ENCODE results near the gene ILKAP. TPM values are rescaled to one million over a fixed set of nuclear protein-coding genes. Genes with fewer than 3 reads are reported as not detected.

Gene ILKAP
- total RNA-seq, 4 donors from 2014 or later = 36.3 to 82.6 (median 49.6) TPM

DNA sequence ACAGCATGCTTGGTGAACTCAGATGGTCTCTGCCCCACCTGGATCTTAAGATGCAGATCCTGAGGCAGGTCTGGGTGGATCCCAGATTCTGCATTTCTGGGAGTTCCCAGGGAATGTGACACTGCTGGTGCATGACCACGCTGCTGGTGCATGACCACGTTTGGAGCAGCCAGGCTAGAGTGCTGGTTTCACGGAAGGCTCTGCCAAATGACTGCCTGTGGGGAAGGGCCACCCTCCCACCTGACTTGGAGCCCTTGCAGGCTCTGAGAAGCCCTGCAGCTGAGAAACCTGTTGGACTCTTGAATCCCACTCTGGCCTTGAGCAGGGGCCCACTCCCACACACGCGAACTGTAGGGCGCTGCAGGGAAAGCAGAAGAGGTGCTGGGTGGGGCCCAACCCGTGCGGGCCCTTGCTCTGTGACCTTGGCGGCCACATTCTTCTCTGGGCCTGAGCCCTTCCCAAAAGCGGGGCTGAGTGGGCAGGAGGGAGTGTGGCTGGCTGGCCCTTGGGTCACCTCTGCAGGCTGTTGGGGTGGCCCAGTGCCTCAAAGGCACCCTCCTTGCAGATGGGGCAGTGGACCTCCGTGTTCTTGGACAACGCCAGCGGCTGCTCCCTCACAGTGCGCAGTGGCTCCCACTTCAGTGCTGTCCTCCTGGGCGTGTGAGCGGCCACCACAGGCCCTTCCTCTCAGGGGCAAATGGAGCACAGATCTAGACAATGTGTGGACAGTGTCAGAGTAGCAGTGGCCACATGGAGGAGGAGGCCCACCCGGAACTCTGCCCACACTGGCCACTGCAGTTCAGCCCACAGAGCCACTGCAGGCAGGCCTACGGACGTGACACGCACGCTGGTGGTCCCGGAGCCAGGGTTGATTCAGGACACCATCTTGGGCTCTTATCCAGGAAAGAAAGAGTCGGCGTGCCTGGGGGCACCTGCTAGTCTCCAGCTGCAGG, 36.8 kb downstream of the ILKAP start:
- peaks cover 28% of the 10 kb centered on the region for H3K4me1 ChIP-seq

DNA sequence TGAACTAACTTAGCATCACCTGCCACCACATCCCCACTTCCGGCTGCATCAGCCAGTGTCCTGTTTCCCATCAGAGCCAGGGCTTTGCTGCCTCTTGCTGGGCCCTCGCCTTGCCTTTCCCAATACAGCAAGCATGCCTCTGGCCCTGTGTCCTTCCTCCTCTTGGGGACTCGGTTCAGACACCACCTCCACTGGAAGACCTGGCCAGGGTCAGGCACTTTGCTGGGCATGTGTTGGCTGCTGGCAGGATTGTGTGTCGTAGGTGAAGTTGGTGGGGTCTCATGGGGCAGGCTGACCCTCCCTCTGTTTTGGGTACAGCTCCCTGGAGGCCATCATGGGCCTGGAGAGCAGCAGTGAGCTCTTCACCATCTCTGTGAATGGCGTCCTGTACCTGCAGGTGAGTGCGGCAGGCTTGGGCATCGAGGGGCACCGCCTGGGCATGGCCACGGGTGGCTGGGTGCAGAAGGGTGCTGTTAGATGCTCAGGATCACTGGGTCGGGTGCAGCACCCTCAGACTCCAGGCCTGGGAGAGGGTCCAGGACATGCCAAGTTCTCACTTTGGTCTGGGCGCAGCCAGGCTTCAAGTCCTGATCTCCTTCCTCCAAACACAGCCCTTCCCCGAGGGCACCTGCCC, 38.1 kb downstream of the ILKAP start:
- Histone ChIP-seq H3K4me3 (no peak overlapping the region), H3K27me3 (peaks cover 38% of the 10 kb centered on the region), H3K9me3 (no peaks in the 10 kb centered on the region), H3K4me1 (peaks cover 24% of the 10 kb centered on the region), H3K27ac (no peak overlapping the region), H3K36me3 (peaks cover 31% of the 10 kb centered on the region)
- DNase-seq (ENCODE audit: low spot score in 2 of 2) = peak in 1 of 2 donors; percentile 49
- WGBS = 92% methylated on average over 6 of the region's 12 CpGs
- TF ChIP-seq POLR2AphosphoS5 (IDR thresholded peaks at IDR 0.05) (no peak), POLR2A (IDR thresholded peaks at IDR 0.05) (no peak), EP300 (IDR thresholded peaks at IDR 0.05) (no peak)
- TF ChIP-seq, protein P1, sequence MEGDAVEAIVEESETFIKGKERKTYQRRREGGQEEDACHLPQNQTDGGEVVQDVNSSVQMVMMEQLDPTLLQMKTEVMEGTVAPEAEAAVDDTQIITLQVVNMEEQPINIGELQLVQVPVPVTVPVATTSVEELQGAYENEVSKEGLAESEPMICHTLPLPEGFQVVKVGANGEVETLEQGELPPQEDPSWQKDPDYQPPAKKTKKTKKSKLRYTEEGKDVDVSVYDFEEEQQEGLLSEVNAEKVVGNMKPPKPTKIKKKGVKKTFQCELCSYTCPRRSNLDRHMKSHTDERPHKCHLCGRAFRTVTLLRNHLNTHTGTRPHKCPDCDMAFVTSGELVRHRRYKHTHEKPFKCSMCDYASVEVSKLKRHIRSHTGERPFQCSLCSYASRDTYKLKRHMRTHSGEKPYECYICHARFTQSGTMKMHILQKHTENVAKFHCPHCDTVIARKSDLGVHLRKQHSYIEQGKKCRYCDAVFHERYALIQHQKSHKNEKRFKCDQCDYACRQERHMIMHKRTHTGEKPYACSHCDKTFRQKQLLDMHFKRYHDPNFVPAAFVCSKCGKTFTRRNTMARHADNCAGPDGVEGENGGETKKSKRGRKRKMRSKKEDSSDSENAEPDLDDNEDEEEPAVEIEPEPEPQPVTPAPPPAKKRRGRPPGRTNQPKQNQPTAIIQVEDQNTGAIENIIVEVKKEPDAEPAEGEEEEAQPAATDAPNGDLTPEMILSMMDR (IDR thresholded peaks at IDR 0.05) = no peak

More for the DNA sequence above, 36.8 kb downstream of the ILKAP start:
- Histone ChIP-seq H3K36me3 (peaks cover 40% of the 10 kb centered on the region), H3K27me3 (peaks cover 31% of the 10 kb centered on the region), H3K4me3 (no peak overlapping the region), H3K9me3 (no peaks in the 10 kb centered on the region), H3K27ac (no peak overlapping the region)
- TF ChIP-seq POLR2A (IDR thresholded peaks at IDR 0.05) (no peak), POLR2AphosphoS5 (IDR thresholded peaks at IDR 0.05) (no peak), EP300 (IDR thresholded peaks at IDR 0.05) (no peak)
- TF ChIP-seq, protein P1 (IDR thresholded peaks at IDR 0.05) = no peak
- DNase-seq (ENCODE audit: low spot score in 2 of 2) = no peak
- WGBS = 82% methylated on average over 13 of the region's 24 CpGs

DNA sequence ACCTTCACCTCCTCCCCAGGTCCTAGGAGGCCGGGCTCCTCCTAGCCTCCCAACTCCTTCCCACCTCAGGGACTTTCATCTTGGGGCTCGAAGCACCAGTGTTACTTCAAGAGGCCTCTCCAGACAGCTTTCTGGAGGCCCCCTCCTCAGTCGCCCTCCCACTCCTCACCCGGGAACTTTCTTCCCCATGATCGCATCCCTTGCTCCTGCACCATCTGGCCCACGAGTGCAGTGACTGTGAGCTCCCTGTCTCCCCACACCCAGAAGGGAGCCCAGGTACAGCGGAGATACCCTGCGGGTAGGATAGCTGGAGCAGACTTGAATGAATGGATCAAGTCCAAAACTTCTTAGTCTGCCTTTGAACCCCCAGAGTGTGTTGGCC, 38.6 kb downstream of the ILKAP start:
- H3K9me3 ChIP-seq = no peaks in the 10 kb centered on the region
- H3K36me3 ChIP-seq = peaks cover 26% of the 10 kb centered on the region
- DNase-seq (ENCODE audit: low spot score in 2 of 2) = peak in 1 of 2 donors; percentile 44
- H3K27me3 ChIP-seq = peaks cover 43% of the 10 kb centered on the region
- 87% methylated on average over 8 of the region's 8 CpGs for WGBS
- no peak overlapping the region for H3K4me3 ChIP-seq
- H3K4me1 ChIP-seq = peaks cover 19% of the 10 kb centered on the region
- TF ChIP-seq POLR2AphosphoS5 (IDR thresholded peaks at IDR 0.05) = no peak
- TF ChIP-seq EP300 (IDR thresholded peaks at IDR 0.05) = no peak
- TF ChIP-seq POLR2A (IDR thresholded peaks at IDR 0.05) = no peak
- TF ChIP-seq, protein P1 (IDR thresholded peaks at IDR 0.05) = no peak
- no peak overlapping the region for H3K27ac ChIP-seq

DNA sequence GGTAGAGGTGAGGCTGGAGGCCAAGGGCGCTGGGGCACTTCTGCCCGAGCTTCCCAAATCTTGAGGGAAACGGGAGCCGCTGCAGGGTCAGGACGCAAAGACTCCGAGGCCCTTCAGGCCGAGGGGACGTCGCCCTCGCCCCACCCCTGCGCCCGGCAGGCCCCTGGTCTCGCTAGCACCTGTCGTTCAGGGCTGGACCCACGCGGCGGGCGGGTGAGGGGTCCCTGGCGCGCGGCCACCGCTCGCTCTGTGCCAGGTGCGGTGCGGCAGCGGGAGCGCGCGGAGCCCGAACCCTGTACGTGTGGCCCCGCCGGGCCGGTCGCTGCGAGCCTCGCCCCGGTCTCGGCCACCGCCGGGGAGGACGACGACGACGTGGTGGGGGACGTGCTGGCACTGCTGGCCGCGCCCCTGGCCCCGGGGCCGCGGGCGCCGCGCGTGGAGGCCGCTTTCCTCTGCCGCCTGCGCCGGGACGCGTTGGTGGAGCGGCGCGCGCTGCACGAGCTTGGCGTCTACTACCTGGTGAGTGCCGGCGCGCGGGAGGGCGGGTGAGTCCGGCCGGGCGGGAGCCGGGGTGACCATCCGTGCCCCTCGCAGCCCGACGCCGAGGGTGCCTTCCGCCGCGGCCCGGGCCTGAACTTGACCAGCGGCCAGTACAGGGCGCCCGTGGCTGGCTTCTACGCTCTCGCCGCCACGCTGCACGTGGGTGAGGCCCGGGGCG, 39.9 kb downstream of the ILKAP start:
- Histone ChIP-seq H3K27ac (no peak overlapping the region), H3K4me3 (peak overlapping the region; percentile 41), H3K36me3 (peaks cover 15% of the 10 kb centered on the region), H3K9me3 (no peaks in the 10 kb centered on the region), H3K27me3 (peaks cover 53% of the 10 kb centered on the region), H3K4me1 (peaks cover 15% of the 10 kb centered on the region)
- 3% methylated on average over 6 of the region's 95 CpGs for WGBS
- TF ChIP-seq, protein P1 (IDR thresholded peaks at IDR 0.05) = no peak
- TF ChIP-seq POLR2AphosphoS5 (IDR thresholded peaks at IDR 0.05) (no peak), POLR2A (IDR thresholded peaks at IDR 0.05) (no peak), EP300 (IDR thresholded peaks at IDR 0.05) (no peak)
- DNase-seq (ENCODE audit: low spot score in 2 of 2) = peak; percentile 46 to 67
